Stimulated activated naive CD4-positive, alpha-beta T cell treated with Interleukin-2 at 50 U/mL for 16 hours (primary cell): ENCODE results near the gene TIGD7.

Experiments used
- DNase-seq: peaks from one replicate; lab custom pipeline; 2025; lab: John Stamatoyannopoulos, UW

Gene TIGD7

GRCh38 chr16:3305109-3306068, at the start of gene TIGD7, which contains the start of gene ZNF75A:
Gene TIGD7, minus strand, starts transcription at chr16:3305430. Its CDS starts 4,816 bp downstream, at chr16:3300614.
Gene ZNF75A, plus strand, starts transcription at chr16:3305497. Its CDS starts 2,932 bp downstream, at chr16:3308429.
- DNase-seq = peak; percentile 76

- no peak for DNase-seq
Observed at GRCh38 chr16:3349175-3349574, 43.9 kb upstream of the TIGD7 start.

DNA sequence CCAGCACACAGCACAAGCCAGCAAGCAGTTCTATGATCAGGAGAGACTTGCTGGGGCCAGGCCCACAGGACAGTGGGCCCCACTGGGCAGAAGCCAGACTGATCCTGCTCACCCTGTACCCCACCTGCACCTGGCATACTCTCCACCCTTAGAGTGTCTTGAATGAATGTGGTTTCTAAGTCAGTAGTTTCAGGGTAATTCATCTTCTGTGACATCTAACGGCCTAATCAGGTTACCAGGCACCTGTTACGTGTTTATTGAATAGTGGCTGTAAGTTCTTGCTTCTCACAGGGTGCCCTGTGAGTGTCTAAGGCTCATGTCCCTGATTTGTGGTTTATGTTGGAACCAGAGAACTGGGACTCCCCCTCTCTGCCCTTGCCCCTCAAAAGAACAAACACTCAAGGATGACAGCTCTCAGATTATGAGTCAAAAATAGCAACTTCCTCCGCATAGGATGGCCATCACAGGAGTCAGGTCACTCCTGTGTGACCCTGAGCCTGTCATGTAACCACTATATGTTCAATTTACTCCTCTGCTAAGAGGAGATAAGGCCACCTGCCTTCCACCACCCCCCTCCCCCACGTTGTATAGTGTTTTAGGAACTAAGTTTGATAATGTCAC, 43.4 kb upstream of the TIGD7 start:
- no peak for DNase-seq

- DNase-seq = no peak
Observed at GRCh38 chr16:3347586-3347985, 42.4 kb upstream of the TIGD7 start.

- no peak for DNase-seq
Observed at GRCh38 chr16:3346041-3346440, 40.8 kb upstream of the TIGD7 start.

- no peak for DNase-seq
Observed at GRCh38 chr16:3328643-3329042, 23.4 kb upstream of the TIGD7 start.

GRCh38 chr16:3328104-3328503, 22.9 kb upstream of the TIGD7 start:
- DNase-seq = no peak

DNA sequence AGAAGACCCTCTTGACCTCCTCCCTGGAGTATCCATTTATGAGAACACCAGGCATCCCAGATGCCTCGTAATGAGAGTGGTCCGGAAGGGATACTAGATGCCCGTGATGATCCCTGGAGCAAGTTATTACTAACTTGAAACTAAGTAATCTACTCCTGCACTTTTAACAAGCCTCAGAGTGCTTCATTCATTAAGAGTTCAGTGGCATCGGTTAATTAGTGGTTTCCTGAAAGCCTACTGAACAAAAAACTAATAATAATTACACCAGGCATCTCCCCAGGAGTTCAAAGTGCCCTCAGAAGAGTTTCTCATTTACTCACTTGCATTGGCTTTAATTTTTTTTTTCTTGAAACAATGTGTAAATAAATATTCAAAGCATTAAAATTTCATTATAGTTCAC, 22.3 kb upstream of the TIGD7 start:
- no peak for DNase-seq

- DNase-seq = no peak
Observed at GRCh38 chr16:3321816-3322215, 16.6 kb upstream of the TIGD7 start.

DNA sequence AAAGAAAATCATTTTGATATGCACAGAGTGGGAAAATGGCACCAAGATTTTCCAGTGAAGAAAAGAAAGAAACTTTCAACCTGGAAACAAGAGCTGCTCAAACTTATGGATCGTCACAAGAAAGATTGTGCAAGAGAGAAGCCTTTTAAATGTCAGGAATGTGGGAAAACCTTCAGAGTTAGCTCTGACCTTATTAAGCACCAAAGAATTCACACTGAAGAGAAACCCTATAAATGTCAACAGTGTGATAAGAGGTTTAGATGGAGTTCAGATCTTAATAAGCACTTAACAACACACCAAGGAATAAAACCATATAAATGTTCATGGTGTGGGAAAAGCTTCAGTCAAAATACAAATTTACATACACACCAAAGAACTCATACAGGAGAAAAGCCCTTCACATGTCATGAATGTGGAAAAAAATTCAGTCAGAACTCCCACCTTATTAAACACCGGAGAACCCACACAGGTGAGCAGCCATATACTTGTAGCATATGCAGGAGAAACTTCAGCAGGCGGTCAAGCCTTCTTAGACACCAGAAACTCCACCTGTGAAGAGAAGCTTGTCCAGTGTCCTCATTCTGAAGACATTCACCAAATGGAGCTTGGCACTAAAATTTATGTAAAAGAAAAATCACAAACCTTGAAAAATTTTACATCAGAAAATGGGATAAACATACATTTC, 12.2 kb upstream of the TIGD7 start:
- DNase-seq = no peak

DNA sequence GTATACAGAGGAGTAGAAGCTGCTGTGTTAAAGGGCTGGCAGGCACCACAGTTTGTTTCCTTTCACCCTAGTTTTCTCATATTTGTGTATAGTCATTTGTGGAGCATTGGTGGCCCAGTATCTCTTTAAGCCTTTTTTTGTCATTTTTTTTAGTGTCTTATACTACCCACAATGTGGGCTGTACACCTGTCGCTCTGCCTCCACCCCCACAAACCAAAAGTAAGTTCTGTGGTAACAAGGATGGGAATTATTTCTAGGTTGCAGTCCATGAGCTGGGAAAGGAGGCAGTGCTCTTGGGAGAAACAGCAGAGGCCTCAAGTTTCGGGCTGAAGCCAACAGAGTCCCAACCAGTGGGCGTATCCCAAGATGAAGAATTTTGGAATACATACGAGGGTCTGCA, 6.3 kb upstream of the TIGD7 start:
- DNase-seq = no peak

GRCh38 chr16:3306078-3306477, 848 bp upstream of the TIGD7 start:
- DNase-seq = no peak

GRCh38 chr16:3304370-3304769, 860 bp downstream of the TIGD7 start:
- no peak for DNase-seq

GRCh38 chr16:3295783-3296182, 9.4 kb downstream of the TIGD7 start:
- DNase-seq = no peak

DNA sequence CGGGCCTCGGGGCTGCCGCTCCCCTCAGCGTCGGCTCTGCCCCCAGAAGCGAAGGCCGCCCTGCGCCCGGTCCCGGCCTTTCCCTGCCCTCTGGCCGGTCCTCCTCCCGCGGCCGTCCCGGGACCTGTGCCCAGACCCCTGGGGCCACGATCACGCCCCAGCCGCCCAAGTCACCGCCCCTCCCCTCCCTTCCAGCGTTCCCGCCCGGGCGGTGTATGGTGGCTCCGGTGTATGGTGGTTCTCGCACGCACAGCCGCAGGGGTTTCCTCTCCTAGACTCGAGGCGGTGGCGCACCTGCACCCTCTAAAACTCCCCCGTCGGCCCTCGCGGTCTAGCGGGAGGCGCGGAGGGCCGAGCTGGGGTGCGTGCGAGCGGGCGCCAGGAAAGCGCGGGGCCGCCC, 10.0 kb downstream of the TIGD7 start:
- no peak for DNase-seq

GRCh38 chr16:3292604-3293003, 12.6 kb downstream of the TIGD7 start:
- no peak for DNase-seq

DNA sequence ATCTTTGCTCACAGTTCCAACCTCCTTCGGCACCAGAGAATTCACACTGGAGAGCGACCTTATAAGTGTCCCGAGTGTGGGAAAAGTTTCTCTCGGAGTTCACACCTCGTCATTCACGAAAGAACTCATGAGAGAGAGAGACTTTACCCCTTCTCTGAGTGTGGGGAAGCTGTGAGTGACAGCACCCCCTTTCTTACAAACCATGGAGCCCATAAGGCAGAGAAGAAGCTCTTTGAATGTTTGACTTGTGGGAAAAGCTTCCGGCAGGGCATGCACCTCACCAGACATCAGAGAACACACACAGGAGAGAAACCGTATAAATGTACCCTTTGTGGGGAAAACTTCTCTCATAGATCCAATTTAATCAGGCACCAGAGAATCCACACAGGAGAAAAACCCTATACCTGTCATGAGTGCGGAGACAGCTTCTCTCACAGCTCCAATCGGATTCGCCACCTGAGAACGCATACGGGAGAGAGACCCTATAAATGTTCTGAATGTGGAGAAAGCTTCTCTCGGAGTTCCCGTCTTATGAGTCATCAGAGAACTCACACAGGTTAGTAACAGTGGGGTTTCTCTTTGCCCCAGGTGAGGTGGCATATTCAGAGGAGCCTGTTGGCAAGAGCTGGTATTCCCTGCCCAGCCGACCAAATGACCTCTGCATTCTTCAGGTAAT, 15.1 kb downstream of the TIGD7 start:
- no peak for DNase-seq

DNA sequence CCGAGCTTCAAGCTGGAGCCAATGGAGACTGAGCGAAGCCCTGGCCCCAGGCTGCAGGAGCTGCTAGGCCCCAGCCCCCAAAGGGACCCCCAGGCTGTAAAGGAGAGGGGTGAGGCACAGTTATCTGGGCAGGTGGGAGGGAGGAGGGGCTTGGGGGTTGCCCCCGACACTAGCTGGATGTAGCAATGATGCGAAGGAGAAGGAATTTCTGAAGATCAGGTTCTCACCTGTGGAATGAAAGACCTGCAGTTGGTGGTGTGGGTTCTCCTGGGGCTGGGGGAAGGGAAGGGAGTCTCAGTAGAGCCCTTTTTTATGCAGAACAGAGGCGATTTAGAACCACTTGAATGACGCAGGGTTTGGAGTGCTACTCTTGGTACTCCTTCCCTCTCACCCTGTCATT, 20.1 kb downstream of the TIGD7 start:
- DNase-seq = no peak

DNA sequence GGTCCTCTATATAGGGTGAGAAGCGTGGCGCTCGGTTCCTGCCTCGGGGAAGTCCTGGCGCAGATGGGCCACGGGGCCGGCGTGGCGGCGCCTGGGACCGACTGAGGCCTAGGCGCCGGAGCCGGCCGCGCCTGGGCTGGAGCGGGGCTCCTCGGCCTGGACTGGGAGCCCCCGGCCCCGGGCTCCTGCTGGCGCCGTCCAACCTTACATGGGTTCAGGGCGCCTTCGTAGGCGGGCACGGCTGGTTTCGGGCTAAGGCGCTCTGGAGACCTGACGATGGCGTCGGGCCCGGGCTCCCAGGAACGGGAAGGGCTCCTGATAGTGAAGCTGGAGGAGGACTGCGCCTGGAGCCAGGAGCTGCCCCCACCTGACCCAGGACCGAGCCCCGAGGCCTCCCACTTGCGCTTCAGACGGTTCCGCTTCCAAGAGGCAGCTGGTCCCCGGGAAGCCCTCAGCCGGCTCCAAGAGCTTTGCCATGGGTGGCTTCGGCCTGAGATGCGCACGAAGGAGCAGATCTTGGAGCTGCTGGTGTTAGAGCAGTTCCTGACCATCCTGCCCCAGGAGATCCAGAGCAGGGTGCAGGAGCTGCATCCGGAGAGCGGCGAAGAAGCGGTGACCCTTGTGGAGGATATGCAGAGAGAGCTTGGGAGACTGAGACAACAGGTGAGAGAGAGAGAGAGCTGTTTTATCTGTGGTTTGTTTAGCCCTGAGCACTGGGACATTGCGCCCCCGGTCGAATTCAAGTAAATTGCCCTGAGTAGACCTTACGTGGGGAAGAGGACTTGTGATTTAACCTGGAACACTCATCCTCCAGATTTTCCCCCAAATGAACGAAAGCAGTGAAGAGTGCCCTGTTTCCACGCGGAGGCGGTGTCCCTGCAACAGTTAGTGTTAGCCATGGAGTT, 21.4 kb downstream of the TIGD7 start:
- DNase-seq = no peak

- DNase-seq = peak; percentile 93
Observed at GRCh38 chr16:3282730-3283542, 22.3 kb downstream of the TIGD7 start, which contains the start of gene ZNF263. Gene ZNF263, plus strand, starts transcription at chr16:3283491. Its CDS starts 328 bp downstream, at chr16:3283819.
